AG04449 (cell line): ENCODE results near the gene SLC27A2.
A peak's percentile ranks its signal among the peaks of the same experiment; 100 is the strongest.

Experiments used
- CTCF ChIA-PET: fragments of 350-600 bp; formaldehyde crosslinking; extraction: SDS; loops from one replicate; lab custom pipeline; 2021; ENCODE audit warnings: antibody characterized with exemption; lab: Yijun Ruan, JAX
- POLR2A ChIA-PET: fragments of 400-600, 350-600 bp; formaldehyde crosslinking; extraction: SDS; loops from one replicate; lab custom pipeline; 2020; ENCODE audit warnings: antibody characterized with exemption, inconsistent platforms; lab: Yijun Ruan, JAX
- DNase-seq: peaks from one replicate; pipeline ENCODE4 v3.0.0-alpha.2; 2010; ENCODE audit warnings: low read depth, low spot score
- H3K4me3 ChIP-seq: 2 replicates; pipeline ENCODE4 v1.5.1; 2011; ENCODE audit warnings: low read depth, mild to moderate bottlenecking, control low read depth, low read length
- CTCF ChIP-seq: IDR thresholded peaks from one replicate; pipeline ENCODE4 v1.5.1; 2011; ENCODE audit warnings: mild to moderate bottlenecking, moderate library complexity, low read length, control low read depth, inconsistent platforms; ENCODE audit not compliant: insufficient read depth; ENCODE audit errors: missing control alignments

Gene SLC27A2

GRCh38 chr15:50257332-50257731 is 75.3 kb downstream of the SLC27A2 start:
- no peak overlapping the region for H3K4me3 ChIP-seq
- POLR2A ChIA-PET: no interaction called here
- DNase-seq: no peak
- CTCF ChIA-PET: interaction anchor here (0.9 to 1.3 kb wide), 3 partner anchors 10 to 112 kb away, joined by 3 to 4 read pairs (median 3); no protein-coding TSS in a partner anchor
- TF ChIP-seq CTCF: no peak

GRCh38 chr15:50257924-50258323 is 75.9 kb downstream of the SLC27A2 start:
- no peak for TF ChIP-seq CTCF
- ChIA-PET CTCF (interaction anchor here (1.3 kb wide), 1 partner anchor 38 kb away, joined by 3 read pairs; no protein-coding TSS in a partner anchor), POLR2A (no interaction called here)
- DNase-seq: peak; percentile 10
- H3K4me3 ChIP-seq: no peak overlapping the region

- no peak overlapping the region for H3K4me3 ChIP-seq
- no peak for DNase-seq
- POLR2A ChIA-PET: no interaction called here
- TF ChIP-seq CTCF: no peak
- CTCF ChIA-PET: interaction anchor here (0.6 to 1.0 kb wide), 2 partner anchors 9 to 51 kb away, joined by 3 read pairs; no protein-coding TSS in a partner anchor
These were observed 77.3 kb downstream of the SLC27A2 start for GRCh38 chr15:50259276-50259675.

GRCh38 chr15:50260969-50261496 is 79.0 kb downstream of the SLC27A2 start:
- no peak for DNase-seq
- H3K4me3 ChIP-seq: no peak overlapping the region
- TF ChIP-seq CTCF: no peak
- ChIA-PET CTCF (no interaction called here), POLR2A (no interaction called here)

- ChIA-PET POLR2A (no interaction called here), CTCF (no interaction called here)
These were observed 80.0 kb downstream of the SLC27A2 start for GRCh38 chr15:50261981-50262380.

GRCh38 chr15:50262533-50262932 is 80.5 kb downstream of the SLC27A2 start:
- ChIA-PET POLR2A (no interaction called here), CTCF (no interaction called here)

More at GRCh38 chr15:50261981-50262380, 80.0 kb downstream of the SLC27A2 start:
- DNase-seq: no peak
- H3K4me3 ChIP-seq: no peak overlapping the region
- TF ChIP-seq CTCF: no peak

More at GRCh38 chr15:50262533-50262932, 80.5 kb downstream of the SLC27A2 start:
- H3K4me3 ChIP-seq: no peak overlapping the region
- no peak for DNase-seq
- TF ChIP-seq CTCF: no peak
